NB4 (cell line): Measurements from ENCODE around the gene LIPE.

Experiments
- DNase-seq: peaks from one replicate; pipeline ENCODE4 v3.0.0; 2010; ENCODE audit warnings: low read depth
- H3K4me3 ChIP-seq: one replicate; pipeline ENCODE4 v1.5.1; 2011; ENCODE audit warnings: mild to moderate bottlenecking, low read depth, low read length, moderate library complexity
- CTCF ChIP-seq: IDR thresholded peaks from one replicate; pipeline ENCODE4 v1.5.1; 2012; ENCODE audit warnings: low read depth, low read length
- MAX ChIP-seq: IDR thresholded peaks from 2 replicates; pipeline ENCODE4 v1.6.1; 2011; ENCODE audit warnings: low read depth, low read length
- MYC ChIP-seq: IDR thresholded peaks from 2 replicates; pipeline ENCODE4 v1.6.1; 2011; ENCODE audit warnings: low read depth, low read length
- POLR2A ChIP-seq: IDR thresholded peaks from 2 replicates; pipeline ENCODE4 v1.6.1; 2011; ENCODE audit warnings: mild to moderate bottlenecking; ENCODE audit not compliant: insufficient read length; ENCODE audit errors: extremely low read depth

LIPE gene

GRCh38 chr19:42427313-42427712 is at the start of gene LIPE:
LIPE (minus strand) TSS chr19:42427388; CDS start chr19:42427149, 239 bp downstream.
- TF ChIP-seq MAX (no peak), POLR2A (no peak), MYC (no peak), CTCF (no peak)
- H3K4me3 ChIP-seq: no peak within 1 kb of the TSS
- DNase-seq: no peak

GRCh38 chr19:42475366-42475765 is 48.2 kb upstream of the LIPE start:
- no peak overlapping the region for H3K4me3 ChIP-seq
- DNase-seq: no peak
- TF ChIP-seq MYC: no peak
- no peak for TF ChIP-seq POLR2A

- TF ChIP-seq CTCF (no peak), MYC (no peak), POLR2A (no peak), MAX (no peak)
- no peak overlapping the region for H3K4me3 ChIP-seq
- no peak for DNase-seq
Observed at GRCh38 chr19:42474743-42475142, 47.6 kb upstream of the LIPE start.

GRCh38 chr19:42473686-42474085 is 46.5 kb upstream of the LIPE start:
- DNase-seq: no peak
- no peak overlapping the region for H3K4me3 ChIP-seq
- TF ChIP-seq MYC (no peak), MAX (no peak), POLR2A (no peak), CTCF (no peak)

GRCh38 chr19:42472402-42473147 is 45.4 kb upstream of the LIPE start:
- DNase-seq: no peak
- H3K4me3 ChIP-seq: no peak overlapping the region
- TF ChIP-seq MYC (no peak), MAX (no peak), POLR2A (no peak), CTCF (no peak)

- no peak for TF ChIP-seq POLR2A
- no peak for TF ChIP-seq MAX
- no peak for TF ChIP-seq CTCF
- TF ChIP-seq MYC: no peak
- no peak for DNase-seq
- H3K4me3 ChIP-seq: no peak overlapping the region
Observed at GRCh38 chr19:42471554-42472249, 44.5 kb upstream of the LIPE start.
